Measurements from ENCODE around the gene SLFN12L. TPM values are rescaled to one million over a fixed set of nuclear protein-coding genes. Genes with fewer than 3 reads are reported as not detected.

SLFN12L gene
- total and polyA plus RNA-seq, 9 of the 15 experiments (the other 6 are each of a cell fraction or from before 2014, with no cell fraction given), result 0.04 to 0.31 (median 0.08) TPM; not detected in 3

- TF ChIP-seq PATZ1 (CRISPR knock-in tag; IDR thresholded peaks at IDR 0.05; ENCODE audit: borderline replicate concordance) (no peak), IRF2 (CRISPR knock-in tag; IDR thresholded peaks at IDR 0.05) (no peak), E2F3 (CRISPR knock-in tag; IDR thresholded peaks at IDR 0.05) (no peak), NR2C2 (CRISPR knock-in tag; IDR thresholded peaks at IDR 0.05) (no peak), NR2C2 (tag; IDR thresholded peaks at IDR 0.05) (peak; percentile 34), ZNF197 (CRISPR knock-in tag; IDR thresholded peaks at IDR 0.05; ENCODE audit: low read depth) (no peak), ZNF830 (CRISPR knock-in tag; IDR thresholded peaks at IDR 0.05) (no peak), TEAD4 (IDR thresholded peaks at IDR 0.05; ENCODE audit: low read length) (no peak), TEAD4 (CRISPR knock-in tag; IDR thresholded peaks at IDR 0.05; ENCODE audit: borderline replicate concordance) (no peak), MTA3 (IDR thresholded peaks at IDR 0.05; ENCODE audit: borderline replicate concordance) (0 out of 2 replicates have a peak, but pooled peaks have one; percentile 34), GABPA (tag; conservative IDR thresholded peaks at IDR 0.05; ENCODE audit: low read depth) (0 out of 2 replicates have a peak, but pooled peaks have one; percentile 32), MCM5 (IDR thresholded peaks at IDR 0.05; ENCODE audit: low read depth) (no peak), FOXK2 (conservative IDR thresholded peaks at IDR 0.05 in 1 of 2, IDR thresholded peaks at IDR 0.05 in 1 of 2; ENCODE audit: low read depth in 2 of 2) (no peak), SMARCE1 (IDR thresholded peaks at IDR 0.05) (0 out of 2 replicates have a peak, but pooled peaks have one; percentile 21), MXI1 (IDR thresholded peaks at IDR 0.05; ENCODE audit: low read depth, low read length) (no peak), ZNF41 (CRISPR knock-in tag; conservative IDR thresholded peaks at IDR 0.05) (no peak), ZNF253 (CRISPR knock-in tag; conservative IDR thresholded peaks at IDR 0.05) (no peak), MCM7 (IDR thresholded peaks at IDR 0.05) (no peak), ZBTB34 (CRISPR knock-in tag; IDR thresholded peaks at IDR 0.05) (no peak)
Observed at GRCh38 chr17:35540589-35541404, 3.3 kb upstream of the SLFN12L start (continued).

Measured in K562 (cell line).